ENCODE results near the gene TNNI2. TPM values are rescaled to one million over a fixed set of nuclear protein-coding genes. Genes with fewer than 3 reads are reported as not detected.

TNNI2 gene
- total RNA-seq, 1 experiment from 2014 or later: 0.55 TPM

- Histone ChIP-seq H3K4me2 (ENCODE audit: low read length) (no peak overlapping the region), H3K79me2 (ENCODE audit: low read length) (no peaks in the 10 kb centered on the region), H4K20me1 (ENCODE audit: low read length) (no peaks in the 10 kb centered on the region), H3K4me1 (ENCODE audit: insufficient read depth, low read length) (no peaks in the 10 kb centered on the region), H3F3A (ENCODE audit: low read length, unreplicated experiment) (no peaks in the 10 kb centered on the region), H3K27ac (ENCODE audit: low read length) (no peak overlapping the region), H3K9me2 (replicated peaks; ENCODE audit: low read length) (no peaks in the 10 kb centered on the region), H2AFZ (ENCODE audit: low read length) (no peak overlapping the region), H3K4me3 (ENCODE audit: low read length) (no peak overlapping the region), H3K9ac (ENCODE audit: low read length) (no peak overlapping the region), H3K36me3 (ENCODE audit: low read depth, low read length) (no peaks in the 10 kb centered on the region), H3K27me3 (ENCODE audit: low read length) (peaks cover 7% of the 10 kb centered on the region; the same call in 1 of the 2 replicates), H3K9me3 (ENCODE audit: low read length) (0 out of 2 replicates have a peak, but pooled peaks cover 2% of the 10 kb centered on the region)
- POLR2A ChIA-PET (ENCODE audit: unreplicated experiment): interaction anchor here (0.6 kb wide), 1 partner anchor 90 kb away, joined by 4 read pairs; no protein-coding TSS in a partner anchor
- DNase-seq (no peak), ATAC-seq (no peak)
- no TSS peak for BruUV-seq (replicated peaks)
- CTCF ChIA-PET: interaction anchor here (0.6 kb wide), 1 partner anchor 152 kb away, joined by 3 read pairs; no protein-coding TSS in a partner anchor
- TF ChIP-seq EZH2phosphoT487 (IDR thresholded peaks at IDR 0.05; ENCODE audit: borderline replicate concordance, low read length) (no peak), EZH2 (IDR thresholded peaks at IDR 0.05; ENCODE audit: low read length, unreplicated experiment) (no peak), CTCF (conservative IDR thresholded peaks at IDR 0.05; ENCODE audit: low read depth, low read length) (no peak)
- intact Hi-C loops (cut with micrococcal nuclease): loop anchor here (10.0 kb wide), 1 partner anchor 68 kb away; no protein-coding TSS in a partner anchor
Observed at GRCh38 chr11:1792461-1792860, 46.3 kb upstream of the TNNI2 start.

GRCh38 chr11:1793081-1793480 is 45.7 kb upstream of the TNNI2 start:
- no peak overlapping the region for H2AFZ ChIP-seq (ENCODE audit: low read length)
- 0 out of 2 replicates have a peak overlapping the region, but pooled peaks have one; percentile 13 for H3K4me3 ChIP-seq (ENCODE audit: low read length)
- ChIA-PET POLR2A (ENCODE audit: unreplicated experiment) (interaction anchor here (0.6 kb wide), 2 partner anchors 29 to 89 kb away, joined by 4 to 6 read pairs; no protein-coding TSS in a partner anchor), CTCF (no interaction called here)
- no peaks in the 10 kb centered on the region for H3K4me1 ChIP-seq (ENCODE audit: insufficient read depth, low read length)
- H3K36me3 ChIP-seq (ENCODE audit: low read depth, low read length): no peaks in the 10 kb centered on the region
- H3K9ac ChIP-seq (ENCODE audit: low read length): no peak overlapping the region
- no peak for DNase-seq
- BruUV-seq (replicated peaks): no TSS peak
- peaks cover 7% of the 10 kb centered on the region; the same call in 1 of the 2 replicates for H3K27me3 ChIP-seq (ENCODE audit: low read length)
- H3K9me2 ChIP-seq (replicated peaks; ENCODE audit: low read length): no peaks in the 10 kb centered on the region
- no peak overlapping the region for H3K27ac ChIP-seq (ENCODE audit: low read length)
- 0 out of 2 replicates have a peak, but pooled peaks cover 2% of the 10 kb centered on the region for H3K9me3 ChIP-seq (ENCODE audit: low read length)
- intact Hi-C loops (cut with micrococcal nuclease): loop anchor here (10.0 kb wide), 1 partner anchor 68 kb away; no protein-coding TSS in a partner anchor
- no peaks in the 10 kb centered on the region for H4K20me1 ChIP-seq (ENCODE audit: low read length)
- no peaks in the 10 kb centered on the region for H3K79me2 ChIP-seq (ENCODE audit: low read length)
- ATAC-seq: no peak
- H3F3A ChIP-seq (ENCODE audit: low read length, unreplicated experiment): no peaks in the 10 kb centered on the region
- TF ChIP-seq EZH2phosphoT487 (IDR thresholded peaks at IDR 0.05; ENCODE audit: borderline replicate concordance, low read length) (no peak), CTCF (conservative IDR thresholded peaks at IDR 0.05; ENCODE audit: low read depth, low read length) (no peak), EZH2 (IDR thresholded peaks at IDR 0.05; ENCODE audit: low read length, unreplicated experiment) (no peak)
- peak overlapping the region; percentile 29; the same call in 1 of the 2 replicates for H3K4me2 ChIP-seq (ENCODE audit: low read length)

- Histone ChIP-seq H3K4me1 (ENCODE audit: insufficient read depth, low read length) (no peaks in the 10 kb centered on the region), H4K20me1 (ENCODE audit: low read length) (no peaks in the 10 kb centered on the region), H3K4me2 (ENCODE audit: low read length) (no peak overlapping the region), H3K27ac (ENCODE audit: low read length) (no peak overlapping the region), H3K27me3 (ENCODE audit: low read length) (no peaks in the 10 kb centered on the region), H3K79me2 (ENCODE audit: low read length) (no peaks in the 10 kb centered on the region), H3K36me3 (ENCODE audit: low read depth, low read length) (no peaks in the 10 kb centered on the region), H3K9me3 (ENCODE audit: low read length) (no peaks in the 10 kb centered on the region), H2AFZ (ENCODE audit: low read length) (no peak overlapping the region), H3K4me3 (ENCODE audit: low read length) (no peak overlapping the region), H3K9ac (ENCODE audit: low read length) (no peak overlapping the region), H3K9me2 (replicated peaks; ENCODE audit: low read length) (no peaks in the 10 kb centered on the region), H3F3A (ENCODE audit: low read length, unreplicated experiment) (no peaks in the 10 kb centered on the region)
- no TSS peak for BruUV-seq (replicated peaks)
- no peak for TF ChIP-seq EZH2phosphoT487 (IDR thresholded peaks at IDR 0.05; ENCODE audit: borderline replicate concordance, low read length)
- no peak for TF ChIP-seq EZH2 (IDR thresholded peaks at IDR 0.05; ENCODE audit: low read length, unreplicated experiment)
- no peak for TF ChIP-seq CTCF (conservative IDR thresholded peaks at IDR 0.05; ENCODE audit: low read depth, low read length)
- intact Hi-C loops (cut with micrococcal nuclease): loop anchor here (10.0 kb wide), 1 partner anchor 72 kb away; no protein-coding TSS in a partner anchor
- ATAC-seq: no peak
- ChIA-PET CTCF (no interaction called here), POLR2A (ENCODE audit: unreplicated experiment) (no interaction called here)
- DNase-seq: no peak
Observed at GRCh38 chr11:1796413-1797011, 42.3 kb upstream of the TNNI2 start.

Measured in PC-3 (cell line).